ENCODE measurements around the gene GRAMD1A.

GRAMD1A gene

DNA sequence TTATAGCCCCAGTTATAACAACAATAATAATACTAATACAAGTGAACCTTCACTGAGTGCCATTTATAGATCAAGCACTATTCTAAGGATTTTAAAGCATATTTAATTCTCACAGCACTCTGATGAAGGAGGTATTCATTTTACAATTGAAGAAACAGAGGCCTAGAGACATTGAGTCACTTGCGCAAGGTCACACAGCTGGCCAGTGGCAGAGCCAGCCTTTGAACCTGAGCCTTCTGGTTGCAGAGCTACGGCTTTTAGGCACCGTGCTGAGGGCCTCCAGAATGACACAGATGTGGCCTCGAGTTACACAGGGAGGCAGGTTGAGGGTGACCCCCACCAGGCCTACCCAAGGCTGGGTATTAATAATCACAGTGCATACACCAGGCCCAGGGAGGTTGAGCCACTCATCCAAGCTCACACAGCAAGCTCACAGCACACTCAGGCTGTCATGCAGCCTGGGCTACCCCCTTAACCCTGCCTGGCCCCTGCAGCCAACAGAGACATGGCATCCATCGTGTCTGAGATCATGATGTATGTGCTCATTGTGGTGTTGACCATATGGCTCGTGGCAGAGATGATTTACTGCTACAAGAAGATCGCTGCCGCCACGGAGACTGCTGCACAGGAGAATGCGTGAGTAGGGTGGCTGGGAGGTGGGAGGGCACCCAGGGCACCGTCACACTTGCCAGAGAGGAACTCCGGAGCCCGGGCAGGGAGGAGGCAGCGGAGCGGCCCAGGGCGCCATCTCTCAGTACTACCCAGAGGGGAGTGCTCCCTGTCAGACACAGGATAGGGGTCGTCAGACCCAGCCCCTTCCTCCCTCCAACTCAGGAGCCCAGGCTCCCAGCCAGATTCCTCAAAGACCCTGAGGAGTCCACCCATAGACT lies 38.7 kb downstream of the GRAMD1A start (continued):
- TF ChIP-seq ZBTB48 (tag by site-specific recombination; IDR thresholded peaks at IDR 0.05) (no peak), ZBTB21 (tag by site-specific recombination; IDR thresholded peaks at IDR 0.05) (no peak), ZNF629 (tag by site-specific recombination; IDR thresholded peaks at IDR 0.05) (peak; percentile 49; the same call in 1 of the 2 replicates), ZBTB17 (tag by site-specific recombination; IDR thresholded peaks at IDR 0.05) (peak; percentile 71), OSR2 (tag by site-specific recombination; IDR thresholded peaks at IDR 0.05) (no peak), ZNF221 (tag by site-specific recombination; IDR thresholded peaks at IDR 0.05; ENCODE audit: borderline replicate concordance) (no peak), ZBTB1 (tag by site-specific recombination; IDR thresholded peaks at IDR 0.05) (no peak), KLF8 (tag by site-specific recombination; IDR thresholded peaks at IDR 0.05) (peak; percentile 29; the same call in 1 of the 2 replicates), SETDB1 (IDR thresholded peaks at IDR 0.05; ENCODE audit: insufficient read length, low read length) (no peak), ZNF596 (tag by site-specific recombination; IDR thresholded peaks at IDR 0.05) (no peak), KLF7 (tag by site-specific recombination; IDR thresholded peaks at IDR 0.05; ENCODE audit: borderline replicate concordance) (no peak), ZNF600 (tag by site-specific recombination; IDR thresholded peaks at IDR 0.05) (no peak; the same call in 1 of the 2 replicates), WT1 (tag by site-specific recombination; IDR thresholded peaks at IDR 0.05) (0 out of 2 replicates have a peak, but pooled peaks have one; percentile 26), ZNF341 (tag by site-specific recombination; IDR thresholded peaks at IDR 0.05; ENCODE audit: low read depth) (no peak), ZNF501 (tag by site-specific recombination; IDR thresholded peaks at IDR 0.05) (no peak), ZNF10 (tag by site-specific recombination; IDR thresholded peaks at IDR 0.05) (no peak), ZNF791 (tag by site-specific recombination; IDR thresholded peaks at IDR 0.05) (no peak), KLF9 (tag by site-specific recombination; IDR thresholded peaks at IDR 0.05; ENCODE audit: low read depth) (no peak), SP2 (tag by site-specific recombination; IDR thresholded peaks at IDR 0.05) (peak; percentile 40), ZFP69B (tag by site-specific recombination; IDR thresholded peaks at IDR 0.05) (no peak)
- TF ChIP-seq, protein P1, sequence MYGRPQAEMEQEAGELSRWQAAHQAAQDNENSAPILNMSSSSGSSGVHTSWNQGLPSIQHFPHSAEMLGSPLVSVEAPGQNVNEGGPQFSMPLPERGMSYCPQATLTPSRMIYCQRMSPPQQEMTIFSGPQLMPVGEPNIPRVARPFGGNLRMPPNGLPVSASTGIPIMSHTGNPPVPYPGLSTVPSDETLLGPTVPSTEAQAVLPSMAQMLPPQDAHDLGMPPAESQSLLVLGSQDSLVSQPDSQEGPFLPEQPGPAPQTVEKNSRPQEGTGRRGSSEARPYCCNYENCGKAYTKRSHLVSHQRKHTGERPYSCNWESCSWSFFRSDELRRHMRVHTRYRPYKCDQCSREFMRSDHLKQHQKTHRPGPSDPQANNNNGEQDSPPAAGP (tag by site-specific recombination; IDR thresholded peaks at IDR 0.05), result no peak
- TF ChIP-seq, protein P2, sequence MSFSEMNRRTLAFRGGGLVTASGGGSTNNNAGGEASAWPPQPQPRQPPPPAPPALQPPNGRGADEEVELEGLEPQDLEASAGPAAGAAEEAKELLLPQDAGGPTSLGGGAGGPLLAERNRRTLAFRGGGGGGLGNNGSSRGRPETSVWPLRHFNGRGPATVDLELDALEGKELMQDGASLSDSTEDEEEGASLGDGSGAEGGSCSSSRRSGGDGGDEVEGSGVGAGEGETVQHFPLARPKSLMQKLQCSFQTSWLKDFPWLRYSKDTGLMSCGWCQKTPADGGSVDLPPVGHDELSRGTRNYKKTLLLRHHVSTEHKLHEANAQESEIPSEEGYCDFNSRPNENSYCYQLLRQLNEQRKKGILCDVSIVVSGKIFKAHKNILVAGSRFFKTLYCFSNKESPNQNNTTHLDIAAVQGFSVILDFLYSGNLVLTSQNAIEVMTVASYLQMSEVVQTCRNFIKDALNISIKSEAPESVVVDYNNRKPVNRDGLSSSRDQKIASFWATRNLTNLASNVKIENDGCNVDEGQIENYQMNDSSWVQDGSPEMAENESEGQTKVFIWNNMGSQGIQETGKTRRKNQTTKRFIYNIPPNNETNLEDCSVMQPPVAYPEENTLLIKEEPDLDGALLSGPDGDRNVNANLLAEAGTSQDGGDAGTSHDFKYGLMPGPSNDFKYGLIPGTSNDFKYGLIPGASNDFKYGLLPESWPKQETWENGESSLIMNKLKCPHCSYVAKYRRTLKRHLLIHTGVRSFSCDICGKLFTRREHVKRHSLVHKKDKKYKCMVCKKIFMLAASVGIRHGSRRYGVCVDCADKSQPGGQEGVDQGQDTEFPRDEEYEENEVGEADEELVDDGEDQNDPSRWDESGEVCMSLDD (tag by site-specific recombination; IDR thresholded peaks at IDR 0.05), result peak; percentile 22; the same call in 1 of the 2 replicates
- TF ChIP-seq, protein P3, sequence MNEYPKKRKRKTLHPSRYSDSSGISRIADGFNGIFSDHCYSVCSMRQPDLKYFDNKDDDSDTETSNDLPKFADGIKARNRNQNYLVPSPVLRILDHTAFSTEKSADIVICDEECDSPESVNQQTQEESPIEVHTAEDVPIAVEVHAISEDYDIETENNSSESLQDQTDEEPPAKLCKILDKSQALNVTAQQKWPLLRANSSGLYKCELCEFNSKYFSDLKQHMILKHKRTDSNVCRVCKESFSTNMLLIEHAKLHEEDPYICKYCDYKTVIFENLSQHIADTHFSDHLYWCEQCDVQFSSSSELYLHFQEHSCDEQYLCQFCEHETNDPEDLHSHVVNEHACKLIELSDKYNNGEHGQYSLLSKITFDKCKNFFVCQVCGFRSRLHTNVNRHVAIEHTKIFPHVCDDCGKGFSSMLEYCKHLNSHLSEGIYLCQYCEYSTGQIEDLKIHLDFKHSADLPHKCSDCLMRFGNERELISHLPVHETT (tag by site-specific recombination; IDR thresholded peaks at IDR 0.05), result no peak
- TF ChIP-seq, protein P4, sequence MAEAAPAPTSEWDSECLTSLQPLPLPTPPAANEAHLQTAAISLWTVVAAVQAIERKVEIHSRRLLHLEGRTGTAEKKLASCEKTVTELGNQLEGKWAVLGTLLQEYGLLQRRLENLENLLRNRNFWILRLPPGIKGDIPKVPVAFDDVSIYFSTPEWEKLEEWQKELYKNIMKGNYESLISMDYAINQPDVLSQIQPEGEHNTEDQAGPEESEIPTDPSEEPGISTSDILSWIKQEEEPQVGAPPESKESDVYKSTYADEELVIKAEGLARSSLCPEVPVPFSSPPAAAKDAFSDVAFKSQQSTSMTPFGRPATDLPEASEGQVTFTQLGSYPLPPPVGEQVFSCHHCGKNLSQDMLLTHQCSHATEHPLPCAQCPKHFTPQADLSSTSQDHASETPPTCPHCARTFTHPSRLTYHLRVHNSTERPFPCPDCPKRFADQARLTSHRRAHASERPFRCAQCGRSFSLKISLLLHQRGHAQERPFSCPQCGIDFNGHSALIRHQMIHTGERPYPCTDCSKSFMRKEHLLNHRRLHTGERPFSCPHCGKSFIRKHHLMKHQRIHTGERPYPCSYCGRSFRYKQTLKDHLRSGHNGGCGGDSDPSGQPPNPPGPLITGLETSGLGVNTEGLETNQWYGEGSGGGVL (tag by site-specific recombination; IDR thresholded peaks at IDR 0.05), result no peak
- TF ChIP-seq, protein P5, sequence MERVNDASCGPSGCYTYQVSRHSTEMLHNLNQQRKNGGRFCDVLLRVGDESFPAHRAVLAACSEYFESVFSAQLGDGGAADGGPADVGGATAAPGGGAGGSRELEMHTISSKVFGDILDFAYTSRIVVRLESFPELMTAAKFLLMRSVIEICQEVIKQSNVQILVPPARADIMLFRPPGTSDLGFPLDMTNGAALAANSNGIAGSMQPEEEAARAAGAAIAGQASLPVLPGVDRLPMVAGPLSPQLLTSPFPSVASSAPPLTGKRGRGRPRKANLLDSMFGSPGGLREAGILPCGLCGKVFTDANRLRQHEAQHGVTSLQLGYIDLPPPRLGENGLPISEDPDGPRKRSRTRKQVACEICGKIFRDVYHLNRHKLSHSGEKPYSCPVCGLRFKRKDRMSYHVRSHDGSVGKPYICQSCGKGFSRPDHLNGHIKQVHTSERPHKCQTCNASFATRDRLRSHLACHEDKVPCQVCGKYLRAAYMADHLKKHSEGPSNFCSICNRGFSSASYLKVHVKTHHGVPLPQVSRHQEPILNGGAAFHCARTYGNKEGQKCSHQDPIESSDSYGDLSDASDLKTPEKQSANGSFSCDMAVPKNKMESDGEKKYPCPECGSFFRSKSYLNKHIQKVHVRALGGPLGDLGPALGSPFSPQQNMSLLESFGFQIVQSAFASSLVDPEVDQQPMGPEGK (tag by site-specific recombination; IDR thresholded peaks at IDR 0.05), result peak; percentile 46
- TF ChIP-seq, protein P6, sequence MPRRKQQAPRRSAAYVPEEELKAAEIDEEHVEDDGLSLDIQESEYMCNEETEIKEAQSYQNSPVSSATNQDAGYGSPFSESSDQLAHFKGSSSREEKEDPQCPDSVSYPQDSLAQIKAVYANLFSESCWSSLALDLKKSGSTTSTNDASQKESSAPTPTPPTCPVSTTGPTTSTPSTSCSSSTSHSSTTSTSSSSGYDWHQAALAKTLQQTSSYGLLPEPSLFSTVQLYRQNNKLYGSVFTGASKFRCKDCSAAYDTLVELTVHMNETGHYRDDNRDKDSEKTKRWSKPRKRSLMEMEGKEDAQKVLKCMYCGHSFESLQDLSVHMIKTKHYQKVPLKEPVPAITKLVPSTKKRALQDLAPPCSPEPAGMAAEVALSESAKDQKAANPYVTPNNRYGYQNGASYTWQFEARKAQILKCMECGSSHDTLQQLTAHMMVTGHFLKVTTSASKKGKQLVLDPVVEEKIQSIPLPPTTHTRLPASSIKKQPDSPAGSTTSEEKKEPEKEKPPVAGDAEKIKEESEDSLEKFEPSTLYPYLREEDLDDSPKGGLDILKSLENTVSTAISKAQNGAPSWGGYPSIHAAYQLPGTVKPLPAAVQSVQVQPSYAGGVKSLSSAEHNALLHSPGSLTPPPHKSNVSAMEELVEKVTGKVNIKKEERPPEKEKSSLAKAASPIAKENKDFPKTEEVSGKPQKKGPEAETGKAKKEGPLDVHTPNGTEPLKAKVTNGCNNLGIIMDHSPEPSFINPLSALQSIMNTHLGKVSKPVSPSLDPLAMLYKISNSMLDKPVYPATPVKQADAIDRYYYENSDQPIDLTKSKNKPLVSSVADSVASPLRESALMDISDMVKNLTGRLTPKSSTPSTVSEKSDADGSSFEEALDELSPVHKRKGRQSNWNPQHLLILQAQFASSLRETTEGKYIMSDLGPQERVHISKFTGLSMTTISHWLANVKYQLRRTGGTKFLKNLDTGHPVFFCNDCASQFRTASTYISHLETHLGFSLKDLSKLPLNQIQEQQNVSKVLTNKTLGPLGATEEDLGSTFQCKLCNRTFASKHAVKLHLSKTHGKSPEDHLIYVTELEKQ (tag by site-specific recombination; IDR thresholded peaks at IDR 0.05; ENCODE audit: borderline replicate concordance), result peak; percentile 93; the same call in 1 of the 2 replicates
